Uterus (tissue), 4 donors: Measurements from ENCODE around the gene ARHGEF26. TPM values are rescaled to one million over a fixed set of nuclear protein-coding genes. Genes with fewer than 3 reads are reported as not detected.

ENCODE experiments used
- DNase-seq, 2 donors: peaks; one replicate each; pipeline ENCODE4 v3.0.0-alpha.2; 2019 to 2020
- H3K27ac ChIP-seq, 2 donors: fragments of 200-600 bp; sonication (generic); 1 replicate in 1 of 2; 2 replicates in 1 of 2; pipeline ENCODE4 v1.5.1; 2016 to 2018
- H3K27me3 ChIP-seq, 2 donors: fragments of 200-600 bp; sonication (generic); one replicate each; pipeline ENCODE4 v1.5.1; 2018 to 2019; ENCODE audit warnings: control low read depth in 1 of 2
- H3K36me3 ChIP-seq, 2 donors: fragments of 200-600 bp; sonication (generic); one replicate each; pipeline ENCODE4 v1.5.1; 2019; ENCODE audit warnings: control low read depth in 1 of 2
- H3K4me1 ChIP-seq, 2 donors: fragments of 200-600 bp; sonication (generic); one replicate each; pipeline ENCODE4 v1.5.1; 2018 to 2019; ENCODE audit warnings: control low read depth in 1 of 2
- H3K4me3 ChIP-seq, 2 donors: fragments of 200-600 bp; sonication (generic); 1 replicate in 1 of 2; 2 replicates in 1 of 2; pipeline ENCODE4 v1.5.1; 2018 to 2019; ENCODE audit warnings: mild to moderate bottlenecking in 1 of 2
- H3K9me3 ChIP-seq, 2 donors: fragments of 200-600 bp; sonication (generic); one replicate each; pipeline ENCODE4 v1.5.1; 2019; ENCODE audit warnings: control low read depth in 1 of 2
- POLR2A ChIP-seq, 2 donors: fragments of 450-650 bp; IDR thresholded peaks; one replicate each; pipeline ENCODE4 v1.6.1; 2016; ENCODE audit warnings: antibody characterized with exemption in 2 of 2, mild to moderate bottlenecking in 1 of 2, moderate library complexity in 1 of 2
- intact Hi-C: fragments of 100-400 bp; cut with DNase I; formaldehyde crosslinking; loops from one replicate; pipeline ENCODE4 v1.15.1; 2023; ENCODE audit warnings: low total_unique reads
- total RNA-seq, 4 donors: library from RNA; depleted of rRNA in 3 of 4; stranded (reverse); fragments of >200 nt in 3 of 4; gene quantifications; one replicate each; pipeline versions ENCODE4 v1.1.0 to v1.2.4, GENCODE V29; 2014 to 2023
- TF ChIP-seq, protein P1 (sequence below), 4 experiments: fragments of 200-600 bp in 2 of 4; fragments of 450-650 bp in 2 of 4; sonication (generic) in 2 of 4; IDR thresholded peaks; one replicate each; pipeline ENCODE4 v1.5.1; 2016 to 2019; ENCODE audit warnings: antibody characterized with exemption in 4 of 4, mild to moderate bottlenecking in 2 of 4, moderate library complexity in 1 of 4
- donor health status: DM: yes; HTN: yes; CAD: no.

The ARHGEF26 gene
- total RNA-seq, 4 donors from 2014 or later, result 13.5 to 43.5 (median 16.6) TPM

DNA sequence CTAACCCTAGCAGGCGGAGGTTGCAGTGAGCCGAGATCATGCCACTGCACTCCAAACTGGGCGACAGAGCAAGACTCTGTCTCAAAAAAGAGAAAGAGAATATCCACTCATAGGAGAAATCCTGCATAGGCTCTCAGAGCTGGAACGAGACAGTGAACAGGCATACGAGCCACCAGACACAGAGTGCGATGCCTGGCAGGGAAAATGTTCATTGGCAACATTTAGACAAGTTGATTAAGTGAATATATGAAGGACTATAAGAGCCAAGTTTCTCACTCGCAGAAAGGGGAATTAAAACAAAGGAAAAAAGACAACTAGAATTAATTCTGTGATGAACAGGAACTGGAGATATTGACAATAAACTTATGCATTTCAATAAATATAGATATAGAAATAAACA is 27.1 kb upstream of the ARHGEF26 start:
- no peak overlapping the region for H3K4me3 ChIP-seq
- H3K4me1 ChIP-seq, result no peaks in the 10 kb centered on the region
- no peaks in the 10 kb centered on the region for H3K9me3 ChIP-seq
- no peaks in the 10 kb centered on the region for H3K27me3 ChIP-seq
- H3K27ac ChIP-seq, result no peak overlapping the region
- intact Hi-C loops, result no loop called here
- DNase-seq, result no peak
- H3K36me3 ChIP-seq, result no peaks in the 10 kb centered on the region
- no peak for TF ChIP-seq POLR2A (IDR thresholded peaks at IDR 0.05)

DNA sequence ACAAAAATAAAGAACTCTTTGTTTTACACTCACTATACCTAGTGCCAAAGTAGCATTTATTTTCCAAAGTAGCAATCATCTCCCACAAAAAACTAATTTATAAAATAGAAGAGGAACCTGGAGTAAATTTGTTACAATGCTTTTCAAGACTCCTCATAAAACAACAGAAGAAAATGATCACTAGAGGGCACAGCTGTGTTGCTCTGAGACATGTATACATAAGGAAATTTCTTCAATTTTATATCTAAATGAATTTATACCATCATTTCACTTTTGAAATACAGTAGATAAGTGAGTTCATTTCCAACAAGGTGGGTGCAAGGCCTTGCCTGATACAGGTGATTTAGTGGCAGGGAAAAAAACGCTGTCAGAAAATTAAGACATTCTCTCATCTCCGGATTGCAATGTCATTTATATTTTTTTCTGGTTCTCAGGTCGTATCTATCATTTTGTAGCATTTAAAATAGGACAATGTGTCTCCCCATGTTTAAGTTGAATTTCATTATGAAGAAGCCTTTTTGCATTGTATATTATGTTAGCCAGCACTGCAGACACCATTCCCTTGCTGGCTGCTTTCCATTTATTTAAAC is 25.3 kb upstream of the ARHGEF26 start:
- Histone ChIP-seq H3K9me3 (no peaks in the 10 kb centered on the region), H3K27me3 (no peaks in the 10 kb centered on the region), H3K4me1 (no peaks in the 10 kb centered on the region), H3K4me3 (no peak overlapping the region), H3K36me3 (no peaks in the 10 kb centered on the region), H3K27ac (no peak overlapping the region)
- no peak for DNase-seq
- no peak for TF ChIP-seq POLR2A (IDR thresholded peaks at IDR 0.05)
- TF ChIP-seq, protein P1, sequence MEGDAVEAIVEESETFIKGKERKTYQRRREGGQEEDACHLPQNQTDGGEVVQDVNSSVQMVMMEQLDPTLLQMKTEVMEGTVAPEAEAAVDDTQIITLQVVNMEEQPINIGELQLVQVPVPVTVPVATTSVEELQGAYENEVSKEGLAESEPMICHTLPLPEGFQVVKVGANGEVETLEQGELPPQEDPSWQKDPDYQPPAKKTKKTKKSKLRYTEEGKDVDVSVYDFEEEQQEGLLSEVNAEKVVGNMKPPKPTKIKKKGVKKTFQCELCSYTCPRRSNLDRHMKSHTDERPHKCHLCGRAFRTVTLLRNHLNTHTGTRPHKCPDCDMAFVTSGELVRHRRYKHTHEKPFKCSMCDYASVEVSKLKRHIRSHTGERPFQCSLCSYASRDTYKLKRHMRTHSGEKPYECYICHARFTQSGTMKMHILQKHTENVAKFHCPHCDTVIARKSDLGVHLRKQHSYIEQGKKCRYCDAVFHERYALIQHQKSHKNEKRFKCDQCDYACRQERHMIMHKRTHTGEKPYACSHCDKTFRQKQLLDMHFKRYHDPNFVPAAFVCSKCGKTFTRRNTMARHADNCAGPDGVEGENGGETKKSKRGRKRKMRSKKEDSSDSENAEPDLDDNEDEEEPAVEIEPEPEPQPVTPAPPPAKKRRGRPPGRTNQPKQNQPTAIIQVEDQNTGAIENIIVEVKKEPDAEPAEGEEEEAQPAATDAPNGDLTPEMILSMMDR (IDR thresholded peaks at IDR 0.05), result peak; percentile 20 to 35 (median 24)
- intact Hi-C loops, result no loop called here

DNA sequence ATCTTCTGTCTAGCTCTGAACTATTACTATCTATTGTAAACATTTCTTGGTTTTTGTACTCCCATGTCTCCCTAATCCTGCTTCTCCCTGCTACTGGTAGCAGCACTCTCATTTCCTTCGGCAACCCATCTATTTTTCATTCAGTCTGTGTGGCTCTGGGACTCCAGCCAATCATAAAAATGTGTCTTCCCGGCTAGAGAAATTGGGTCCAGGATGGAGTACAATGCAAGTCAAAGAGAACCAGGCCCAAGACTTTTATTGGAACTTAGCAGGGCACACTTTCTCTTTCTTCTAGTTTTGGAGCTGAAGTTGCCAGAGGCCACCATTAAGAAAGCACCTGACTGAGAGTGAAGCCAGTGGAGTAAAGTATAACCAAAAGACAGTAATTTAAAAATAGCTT is 22.8 kb upstream of the ARHGEF26 start:
- Histone ChIP-seq H3K27me3 (no peaks in the 10 kb centered on the region), H3K4me1 (no peaks in the 10 kb centered on the region), H3K9me3 (no peaks in the 10 kb centered on the region), H3K4me3 (no peak overlapping the region), H3K27ac (no peak overlapping the region), H3K36me3 (no peaks in the 10 kb centered on the region)
- no peak for TF ChIP-seq POLR2A (IDR thresholded peaks at IDR 0.05)
- TF ChIP-seq, protein P1 (IDR thresholded peaks at IDR 0.05), result no peak
- intact Hi-C loops, result no loop called here
- DNase-seq, result no peak

DNA sequence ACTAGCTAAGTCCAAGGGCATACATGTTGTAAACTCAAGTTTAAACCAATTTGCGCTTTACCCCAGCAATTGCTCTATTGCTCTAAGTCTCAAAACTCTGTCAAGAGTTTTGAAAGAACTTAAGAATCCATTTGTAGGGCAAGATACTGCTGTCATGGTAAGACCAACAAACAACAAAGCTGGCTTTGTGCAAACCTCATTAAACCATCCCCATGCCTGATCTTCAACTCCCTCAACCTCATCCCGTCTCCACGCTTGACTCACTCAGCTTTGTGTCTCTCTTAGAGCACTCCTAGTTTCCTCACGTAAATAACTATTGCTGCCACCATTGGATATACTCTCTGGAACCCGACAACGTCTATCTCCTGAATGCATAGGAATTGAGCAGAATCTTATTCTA is 20.6 kb upstream of the ARHGEF26 start:
- TF ChIP-seq POLR2A (IDR thresholded peaks at IDR 0.05), result no peak
- no peaks in the 10 kb centered on the region for H3K9me3 ChIP-seq
- no peaks in the 10 kb centered on the region for H3K36me3 ChIP-seq
- no peak for DNase-seq
- H3K4me1 ChIP-seq, result no peaks in the 10 kb centered on the region
- no peaks in the 10 kb centered on the region for H3K27me3 ChIP-seq
- no peak overlapping the region for H3K27ac ChIP-seq
- H3K4me3 ChIP-seq, result no peak overlapping the region
- intact Hi-C loops, result no loop called here

DNA sequence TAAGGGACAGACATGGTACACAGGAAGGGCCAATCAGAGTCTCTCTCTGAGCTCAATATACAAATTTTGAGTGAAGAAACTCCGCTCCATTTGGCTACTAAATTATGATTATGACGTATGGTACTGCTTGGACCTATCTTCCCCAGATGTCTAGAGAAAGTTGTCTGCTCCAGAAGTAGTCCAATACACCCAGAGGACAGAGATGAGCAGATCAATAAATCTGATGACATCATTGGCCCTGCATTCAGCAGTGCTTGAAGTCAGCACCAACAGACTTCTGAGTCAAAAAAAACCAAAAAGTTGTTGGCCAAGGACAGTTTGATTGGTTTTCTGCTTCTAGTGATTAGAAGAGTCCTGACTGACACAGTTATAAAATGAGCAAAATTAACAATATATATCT is 19.9 kb upstream of the ARHGEF26 start:
- H3K4me3 ChIP-seq, result no peak overlapping the region
- H3K36me3 ChIP-seq, result no peaks in the 10 kb centered on the region
- no peaks in the 10 kb centered on the region for H3K9me3 ChIP-seq
- no peaks in the 10 kb centered on the region for H3K27me3 ChIP-seq
- no peak overlapping the region for H3K27ac ChIP-seq
- TF ChIP-seq POLR2A (IDR thresholded peaks at IDR 0.05), result no peak
- TF ChIP-seq, protein P1 (IDR thresholded peaks at IDR 0.05), result no peak
- intact Hi-C loops, result no loop called here
- no peaks in the 10 kb centered on the region for H3K4me1 ChIP-seq
- no peak for DNase-seq

DNA sequence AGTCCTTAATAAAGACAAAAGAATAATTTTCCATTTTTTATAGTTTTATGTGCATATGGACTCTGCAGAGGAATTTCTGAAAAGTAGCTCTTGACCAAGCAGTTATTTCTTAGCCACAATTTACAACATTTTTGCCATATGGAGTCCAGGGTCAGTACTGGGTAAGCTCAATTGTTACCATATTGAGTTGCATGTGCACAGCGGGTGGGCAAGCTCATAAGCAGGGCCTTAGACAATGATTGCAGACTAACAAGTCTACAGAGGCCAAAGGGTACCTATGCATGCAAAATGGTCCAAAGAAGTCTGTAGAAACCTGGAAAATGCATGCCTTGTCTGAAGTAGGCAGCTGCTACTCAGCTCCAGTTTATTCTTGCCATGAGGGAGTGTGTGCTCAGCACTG is 19.0 kb upstream of the ARHGEF26 start:
- no peaks in the 10 kb centered on the region for H3K27me3 ChIP-seq
- no peak overlapping the region for H3K4me3 ChIP-seq
- DNase-seq, result no peak
- intact Hi-C loops, result no loop called here
- no peaks in the 10 kb centered on the region for H3K36me3 ChIP-seq
- TF ChIP-seq POLR2A (IDR thresholded peaks at IDR 0.05), result no peak
- TF ChIP-seq, protein P1 (IDR thresholded peaks at IDR 0.05), result no peak
- no peaks in the 10 kb centered on the region for H3K9me3 ChIP-seq
- no peaks in the 10 kb centered on the region for H3K4me1 ChIP-seq
- H3K27ac ChIP-seq, result no peak overlapping the region
